CD8-positive, alpha-beta memory T cell (primary cell): ENCODE data around the gene CRISP1. TPM values are rescaled to one million over a fixed set of nuclear protein-coding genes. Genes with fewer than 3 reads are reported as not detected.

ENCODE experiments used
- CTCF ChIA-PET: fragments of 350-600 bp; sonication (Branson Sonifier 250); formaldehyde crosslinking; loops from one replicate; lab custom pipeline; 2021; ENCODE audit warnings: antibody characterized with exemption; lab: Charles Lee
- POLR2A ChIA-PET: fragments of 350-600 bp; sonication (Branson Sonifier 250); formaldehyde crosslinking; loops from one replicate; lab custom pipeline; 2021; ENCODE audit warnings: antibody characterized with exemption; lab: Charles Lee
- DNase-seq, 5 donors: peaks; one replicate each; pipeline versions ENCODE4 v3.0.0 to v3.0.0-alpha.2; 2020 to 2022; ENCODE audit warnings: mixed read lengths in 1 of 5
- H3K27ac ChIP-seq: one replicate; pipeline ENCODE4 v1.7.0; 2013; ENCODE audit warnings: low read depth, mild to moderate bottlenecking, low read length, moderate library complexity
- H3K27me3 ChIP-seq: 2 replicates; pipeline ENCODE4 v1.7.0; 2013; ENCODE audit warnings: low read length, mild to moderate bottlenecking; ENCODE audit not compliant: insufficient read depth, poor library complexity, severe bottlenecking
- H3K36me3 ChIP-seq: 2 replicates; pipeline ENCODE4 v1.7.0; 2013; ENCODE audit warnings: mild to moderate bottlenecking, low read length, moderate library complexity; ENCODE audit not compliant: insufficient read depth
- H3K4me1 ChIP-seq: 2 replicates; pipeline ENCODE4 v1.7.0; 2013; ENCODE audit warnings: mild to moderate bottlenecking, low read length, moderate library complexity; ENCODE audit not compliant: insufficient read depth
- H3K4me3 ChIP-seq: 2 replicates; pipeline ENCODE4 v1.7.0; 2013; ENCODE audit warnings: mild to moderate bottlenecking, low read length
- H3K9me3 ChIP-seq: 2 replicates; pipeline ENCODE4 v1.7.0; 2013; ENCODE audit warnings: mild to moderate bottlenecking, low read length
- H3K27ac Mint-ChIP-seq, 8 donors: one replicate each; pipeline ENCODE4 v1.8.0; 2020 to 2021; ENCODE audit warnings: mixed read lengths in 8 of 8, mild to moderate bottlenecking in 6 of 8, inconsistent platforms in 3 of 8, moderate library complexity in 3 of 8
- H3K27me3 Mint-ChIP-seq, 2 donors: one replicate each; pipeline ENCODE4 v1.8.0; 2020 to 2021; ENCODE audit warnings: mixed read lengths in 2 of 2, mild to moderate bottlenecking in 1 of 2, moderate library complexity in 1 of 2
- H3K36me3 Mint-ChIP-seq, 3 donors: one replicate each; pipeline ENCODE4 v1.8.0; 2020 to 2021; ENCODE audit warnings: mixed read lengths in 3 of 3, inconsistent platforms in 1 of 3, mild to moderate bottlenecking in 1 of 3
- H3K4me1 Mint-ChIP-seq, 3 donors: one replicate each; pipeline ENCODE4 v1.8.0; 2020 to 2021; ENCODE audit warnings: mixed read lengths in 3 of 3, inconsistent platforms in 1 of 3, mild to moderate bottlenecking in 1 of 3
- H3K4me3 Mint-ChIP-seq, 7 donors: one replicate each; pipeline ENCODE4 v1.8.0; 2020 to 2021; ENCODE audit warnings: mixed read lengths in 7 of 7, mild to moderate bottlenecking in 6 of 7, moderate library complexity in 4 of 7, inconsistent platforms in 2 of 7
- H3K9me3 Mint-ChIP-seq, 5 donors: one replicate each; pipeline ENCODE4 v1.8.0; 2020 to 2022; ENCODE audit warnings: mixed read lengths in 5 of 5, mild to moderate bottlenecking in 3 of 5, moderate library complexity in 2 of 5, inconsistent platforms in 1 of 5
- polyA plus RNA-seq: library from polyadenylated mRNA; unstranded; fragments of 300-500 nt; fragmentation: Illumina TruSeq; gene quantifications from one replicate; pipeline ENCODE4 v1.2.3, GENCODE V29; 2021
- total RNA-seq, 2 experiments: library from RNA; stranded (reverse); gene quantifications; one replicate each; pipeline ENCODE4 v1.2.3, GENCODE V29; 2021

Gene CRISP1
- total and polyA plus RNA-seq, 3 experiments from 2014 or later = not detected

DNA sequence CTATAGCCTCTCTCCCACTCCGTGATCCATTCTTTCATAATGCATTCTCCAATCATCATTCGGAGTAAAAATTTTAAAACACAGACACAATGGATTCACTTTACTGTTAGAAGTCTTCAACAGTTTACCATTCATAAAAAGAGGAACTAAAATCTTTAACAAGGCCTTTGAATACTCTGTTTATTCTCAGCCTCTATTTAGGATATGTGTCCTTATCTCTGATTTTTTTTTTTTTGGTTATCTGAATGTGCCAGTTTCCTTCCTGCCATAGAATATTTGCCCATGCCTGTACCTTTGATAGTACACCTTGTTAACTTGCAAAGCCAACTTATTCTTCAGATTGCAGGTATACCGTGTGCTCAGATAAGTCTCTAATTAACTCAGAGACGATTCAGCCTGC is 11.1 kb downstream of the CRISP1 start:
- Histone ChIP-seq H3K36me3 (no peaks in the 10 kb centered on the region), H3K9me3 (no peaks in the 10 kb centered on the region), H3K4me3 (no peak overlapping the region), H3K27ac (no peak overlapping the region), H3K27me3 (no peaks in the 10 kb centered on the region), H3K4me1 (no peaks in the 10 kb centered on the region)
- Mint-ChIP-seq H3K9me3 (peaks cover 0 to 6% (median 0%) of the 10 kb centered on the region in 5 donors), H3K4me1 (no peaks in the 10 kb centered on the region), H3K27me3 (no peaks in the 10 kb centered on the region), H3K4me3 (no peak overlapping the region), H3K27ac (no peak overlapping the region), H3K36me3 (no peaks in the 10 kb centered on the region)
- CTCF ChIA-PET = no interaction called here
- POLR2A ChIA-PET = no interaction called here
- no peak for DNase-seq

GRCh38 chr6:49852975-49853374 is 13.4 kb downstream of the CRISP1 start:
- CTCF ChIA-PET = no interaction called here
- POLR2A ChIA-PET = no interaction called here
- Mint-ChIP-seq H3K27ac (no peak overlapping the region), H3K27me3 (no peaks in the 10 kb centered on the region), H3K36me3 (no peaks in the 10 kb centered on the region), H3K9me3 (no peaks in the 10 kb centered on the region), H3K4me3 (no peak overlapping the region), H3K4me1 (no peaks in the 10 kb centered on the region)
- Histone ChIP-seq H3K36me3 (no peaks in the 10 kb centered on the region), H3K9me3 (no peaks in the 10 kb centered on the region), H3K4me1 (no peaks in the 10 kb centered on the region), H3K27me3 (no peaks in the 10 kb centered on the region), H3K27ac (no peak overlapping the region), H3K4me3 (no peak overlapping the region)
- DNase-seq = no peak

GRCh38 chr6:49849213-49849907 is 17.0 kb downstream of the CRISP1 start:
- Histone ChIP-seq H3K4me3 (no peak overlapping the region), H3K27me3 (no peaks in the 10 kb centered on the region), H3K27ac (no peak overlapping the region), H3K4me1 (no peaks in the 10 kb centered on the region), H3K9me3 (no peaks in the 10 kb centered on the region), H3K36me3 (no peaks in the 10 kb centered on the region)
- H3K27me3 Mint-ChIP-seq = no peaks in the 10 kb centered on the region
- H3K4me3 Mint-ChIP-seq = no peak overlapping the region
- ChIA-PET POLR2A (no interaction called here), CTCF (no interaction called here)
- H3K9me3 Mint-ChIP-seq = peaks cover 0 to 1% (median 0%) of the 10 kb centered on the region in 5 donors
- H3K27ac Mint-ChIP-seq = no peak overlapping the region
- DNase-seq = peak in 1 of 5 donors; percentile 4
- H3K4me1 Mint-ChIP-seq = no peaks in the 10 kb centered on the region
- H3K36me3 Mint-ChIP-seq = no peaks in the 10 kb centered on the region

DNA sequence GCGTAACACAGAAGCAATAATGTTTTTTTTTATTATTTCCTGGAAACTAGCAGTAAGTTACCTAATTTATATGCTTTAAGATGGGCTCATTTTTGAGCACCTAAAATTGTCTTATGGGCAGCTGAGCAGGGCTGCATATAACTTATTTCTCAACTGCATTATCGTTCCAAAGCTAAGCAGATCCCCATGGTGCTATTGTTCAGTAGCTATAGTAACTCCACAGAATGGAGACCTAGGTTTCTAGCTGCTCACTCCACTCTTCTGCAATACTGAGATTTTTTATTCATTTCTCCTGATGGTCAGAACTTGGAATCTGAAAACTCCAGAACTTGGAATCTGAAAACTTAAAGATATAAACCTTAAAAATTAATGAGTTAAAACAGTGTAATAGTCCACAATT is 18.7 kb downstream of the CRISP1 start:
- Mint-ChIP-seq H3K4me1 (no peaks in the 10 kb centered on the region), H3K27ac (no peak overlapping the region), H3K9me3 (peaks cover 0 to 1% (median 0%) of the 10 kb centered on the region in 5 donors), H3K27me3 (no peaks in the 10 kb centered on the region), H3K4me3 (no peak overlapping the region), H3K36me3 (no peaks in the 10 kb centered on the region)
- no peak overlapping the region for H3K4me3 ChIP-seq
- H3K27ac ChIP-seq = no peak overlapping the region
- H3K9me3 ChIP-seq = no peaks in the 10 kb centered on the region
- H3K27me3 ChIP-seq = no peaks in the 10 kb centered on the region
- ChIA-PET CTCF (no interaction called here), POLR2A (no interaction called here)
- DNase-seq = no peak
- no peaks in the 10 kb centered on the region for H3K4me1 ChIP-seq
- H3K36me3 ChIP-seq = no peaks in the 10 kb centered on the region

GRCh38 chr6:49847014-49847413 is 19.3 kb downstream of the CRISP1 start:
- Mint-ChIP-seq H3K27ac (no peak overlapping the region), H3K9me3 (peaks cover 0 to 1% (median 0%) of the 10 kb centered on the region in 5 donors), H3K36me3 (no peaks in the 10 kb centered on the region), H3K4me3 (no peak overlapping the region), H3K4me1 (no peaks in the 10 kb centered on the region), H3K27me3 (no peaks in the 10 kb centered on the region)
- Histone ChIP-seq H3K27ac (no peak overlapping the region), H3K4me3 (no peak overlapping the region), H3K9me3 (no peaks in the 10 kb centered on the region), H3K27me3 (no peaks in the 10 kb centered on the region), H3K4me1 (no peaks in the 10 kb centered on the region), H3K36me3 (no peaks in the 10 kb centered on the region)
- DNase-seq = no peak
- ChIA-PET CTCF (no interaction called here), POLR2A (no interaction called here)

DNA sequence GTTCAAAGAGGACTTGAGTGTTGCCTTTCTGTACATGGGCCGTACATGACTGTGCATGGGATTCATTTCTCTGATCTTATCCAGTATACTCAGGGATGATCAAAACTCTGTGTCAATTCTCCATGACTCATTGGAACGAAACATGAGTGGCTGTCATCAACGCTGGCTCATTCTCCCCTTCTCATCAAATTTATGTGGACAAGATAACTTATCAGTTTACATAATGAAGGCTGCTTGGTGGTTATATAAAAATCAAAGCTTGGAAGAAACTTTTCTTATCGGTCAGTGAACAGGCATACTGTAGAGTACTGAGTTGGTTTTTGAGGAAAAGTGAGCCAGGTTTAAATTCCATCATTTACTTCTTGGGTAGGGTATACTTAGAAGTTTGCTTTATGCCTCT is 24.9 kb downstream of the CRISP1 start:
- DNase-seq = no peak
- no peak overlapping the region for H3K4me3 ChIP-seq
- no peaks in the 10 kb centered on the region for H3K4me1 Mint-ChIP-seq
- ChIA-PET POLR2A (no interaction called here), CTCF (no interaction called here)
- no peak overlapping the region for H3K27ac ChIP-seq
- no peaks in the 10 kb centered on the region for H3K9me3 ChIP-seq
- H3K27me3 Mint-ChIP-seq = no peaks in the 10 kb centered on the region
- H3K36me3 Mint-ChIP-seq = no peaks in the 10 kb centered on the region
- peaks cover 2 to 5% (median 3%) of the 10 kb centered on the region in 5 donors for H3K9me3 Mint-ChIP-seq
- H3K27ac Mint-ChIP-seq = no peak overlapping the region
- no peaks in the 10 kb centered on the region for H3K27me3 ChIP-seq
- H3K4me1 ChIP-seq = no peaks in the 10 kb centered on the region
- no peaks in the 10 kb centered on the region for H3K36me3 ChIP-seq
- H3K4me3 Mint-ChIP-seq = no peak overlapping the region

- Mint-ChIP-seq H3K27me3 (no peaks in the 10 kb centered on the region), H3K27ac (no peak overlapping the region), H3K4me1 (no peaks in the 10 kb centered on the region), H3K4me3 (no peak overlapping the region), H3K9me3 (peaks cover 2 to 5% (median 4%) of the 10 kb centered on the region in 5 donors), H3K36me3 (no peaks in the 10 kb centered on the region)
- ChIA-PET CTCF (no interaction called here), POLR2A (no interaction called here)
- Histone ChIP-seq H3K4me3 (no peak overlapping the region), H3K27me3 (no peaks in the 10 kb centered on the region), H3K36me3 (no peaks in the 10 kb centered on the region), H3K9me3 (no peaks in the 10 kb centered on the region), H3K27ac (no peak overlapping the region), H3K4me1 (no peaks in the 10 kb centered on the region)
- DNase-seq = no peak
Observed at GRCh38 chr6:49839957-49840356, 26.4 kb downstream of the CRISP1 start.

DNA sequence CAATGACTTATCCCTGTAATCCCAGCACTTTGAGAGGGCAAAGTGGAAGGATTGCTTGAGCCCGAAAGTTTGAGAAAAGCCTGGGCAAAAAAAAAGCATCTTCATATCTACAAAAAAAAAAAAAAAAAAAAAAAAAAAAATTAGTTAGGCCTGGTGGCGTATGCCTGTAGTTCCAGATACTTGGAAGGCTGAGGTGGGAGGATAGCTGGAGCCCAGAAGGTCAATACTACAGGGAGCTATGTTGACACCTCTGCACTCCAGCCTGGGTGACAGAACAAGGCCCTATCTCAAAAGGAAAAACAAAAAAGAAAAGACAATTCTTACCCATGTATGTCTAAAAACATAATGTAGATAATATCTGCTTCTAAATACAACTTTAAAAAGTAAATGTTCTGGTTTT is 27.2 kb downstream of the CRISP1 start:
- no peak overlapping the region for H3K27ac Mint-ChIP-seq
- no peak overlapping the region for H3K4me3 ChIP-seq
- H3K36me3 ChIP-seq = no peaks in the 10 kb centered on the region
- DNase-seq = no peak
- ChIA-PET CTCF (no interaction called here), POLR2A (no interaction called here)
- H3K4me1 ChIP-seq = no peaks in the 10 kb centered on the region
- no peak overlapping the region for H3K4me3 Mint-ChIP-seq
- peaks cover 2 to 5% (median 4%) of the 10 kb centered on the region in 5 donors for H3K9me3 Mint-ChIP-seq
- H3K27me3 ChIP-seq = no peaks in the 10 kb centered on the region
- H3K4me1 Mint-ChIP-seq = no peaks in the 10 kb centered on the region
- H3K27me3 Mint-ChIP-seq = no peaks in the 10 kb centered on the region
- H3K9me3 ChIP-seq = no peaks in the 10 kb centered on the region
- no peaks in the 10 kb centered on the region for H3K36me3 Mint-ChIP-seq
- no peak overlapping the region for H3K27ac ChIP-seq
